ENCODE measurements around the gene TTLL1. TPM values are rescaled to one million over a fixed set of nuclear protein-coding genes. Genes with fewer than 3 reads are reported as not detected.

Gene TTLL1
- total RNA-seq, 2 experiments from 2014 or later: 4.2 to 6.0 TPM

DNA sequence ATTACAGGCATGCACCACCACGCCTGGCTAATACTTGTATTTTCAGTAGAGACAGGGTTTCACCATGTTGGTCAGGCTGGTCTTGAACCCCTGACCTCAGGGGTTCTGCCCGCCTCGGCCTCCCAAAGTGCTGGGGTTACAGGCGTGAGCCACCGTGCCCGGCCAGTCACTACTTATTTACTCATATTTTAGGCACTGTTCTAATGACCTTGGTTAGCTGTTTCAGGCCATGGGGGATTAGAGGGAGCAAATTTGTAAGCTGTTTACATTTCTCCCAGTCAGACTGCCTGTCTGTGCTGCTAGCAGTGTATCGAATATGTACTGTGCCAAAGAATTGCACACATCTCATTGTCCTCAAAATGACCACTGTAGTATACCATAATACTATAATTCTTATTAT is 41.6 kb downstream of the TTLL1 start:
- ChIA-PET POLR2A (no interaction called here), CTCF (interaction anchor here (1.4 kb wide), 1 partner anchor 13 kb away, joined by 5 read pairs; no protein-coding TSS in a partner anchor)
- H3K27me3 Mint-ChIP-seq: no peaks in the 10 kb centered on the region
- no peaks in the 10 kb centered on the region for H3K36me3 Mint-ChIP-seq (ENCODE audit: low read depth)
- no peak overlapping the region for H3K4me3 Mint-ChIP-seq
- TF ChIP-seq, protein P1, sequence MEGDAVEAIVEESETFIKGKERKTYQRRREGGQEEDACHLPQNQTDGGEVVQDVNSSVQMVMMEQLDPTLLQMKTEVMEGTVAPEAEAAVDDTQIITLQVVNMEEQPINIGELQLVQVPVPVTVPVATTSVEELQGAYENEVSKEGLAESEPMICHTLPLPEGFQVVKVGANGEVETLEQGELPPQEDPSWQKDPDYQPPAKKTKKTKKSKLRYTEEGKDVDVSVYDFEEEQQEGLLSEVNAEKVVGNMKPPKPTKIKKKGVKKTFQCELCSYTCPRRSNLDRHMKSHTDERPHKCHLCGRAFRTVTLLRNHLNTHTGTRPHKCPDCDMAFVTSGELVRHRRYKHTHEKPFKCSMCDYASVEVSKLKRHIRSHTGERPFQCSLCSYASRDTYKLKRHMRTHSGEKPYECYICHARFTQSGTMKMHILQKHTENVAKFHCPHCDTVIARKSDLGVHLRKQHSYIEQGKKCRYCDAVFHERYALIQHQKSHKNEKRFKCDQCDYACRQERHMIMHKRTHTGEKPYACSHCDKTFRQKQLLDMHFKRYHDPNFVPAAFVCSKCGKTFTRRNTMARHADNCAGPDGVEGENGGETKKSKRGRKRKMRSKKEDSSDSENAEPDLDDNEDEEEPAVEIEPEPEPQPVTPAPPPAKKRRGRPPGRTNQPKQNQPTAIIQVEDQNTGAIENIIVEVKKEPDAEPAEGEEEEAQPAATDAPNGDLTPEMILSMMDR (IDR thresholded peaks at IDR 0.05): no peak
- DNase-seq: no peak
- intact Hi-C loops (cut with micrococcal nuclease): no loop called here
- H3K4me1 Mint-ChIP-seq (ENCODE audit: low read depth): no peaks in the 10 kb centered on the region
- H3K9me3 Mint-ChIP-seq: no peaks in the 10 kb centered on the region
- no peak overlapping the region for H3K27ac Mint-ChIP-seq
- no peak for ATAC-seq

DNA sequence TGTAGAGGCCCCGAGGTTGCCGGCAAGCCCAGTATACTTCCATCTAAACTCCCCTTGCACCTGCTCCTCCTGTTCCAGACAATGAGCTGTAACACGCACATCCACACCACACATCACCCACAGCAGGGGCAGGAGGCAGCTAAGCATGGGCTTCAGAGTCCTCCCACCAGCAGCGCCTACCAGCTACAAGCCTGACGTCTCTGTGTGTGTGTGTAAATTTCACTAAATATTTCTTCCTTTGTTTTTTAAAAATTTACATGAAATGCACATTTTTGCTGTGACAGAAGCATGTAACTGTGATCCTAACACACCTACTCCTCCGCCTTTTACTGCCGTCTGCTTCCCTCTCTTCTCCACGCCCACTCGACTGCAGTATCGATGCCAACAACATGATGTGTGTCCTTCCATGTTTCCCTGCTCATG is 44.9 kb downstream of the TTLL1 start:
- ATAC-seq (no peak), DNase-seq (no peak)
- no peaks in the 10 kb centered on the region for H3K27me3 Mint-ChIP-seq
- no peak overlapping the region for H3K4me3 Mint-ChIP-seq
- TF ChIP-seq, protein P1 (IDR thresholded peaks at IDR 0.05): no peak
- POLR2A ChIA-PET: no interaction called here
- CTCF ChIA-PET: interaction anchor here (1.7 kb wide), 1 partner anchor 16 kb away, joined by 4 read pairs; no protein-coding TSS in a partner anchor
- no peaks in the 10 kb centered on the region for H3K36me3 Mint-ChIP-seq (ENCODE audit: low read depth)
- H3K9me3 Mint-ChIP-seq: no peaks in the 10 kb centered on the region
- H3K4me1 Mint-ChIP-seq (ENCODE audit: low read depth): no peaks in the 10 kb centered on the region
- intact Hi-C loops (cut with micrococcal nuclease): no loop called here
- H3K27ac Mint-ChIP-seq: no peak overlapping the region

DNA sequence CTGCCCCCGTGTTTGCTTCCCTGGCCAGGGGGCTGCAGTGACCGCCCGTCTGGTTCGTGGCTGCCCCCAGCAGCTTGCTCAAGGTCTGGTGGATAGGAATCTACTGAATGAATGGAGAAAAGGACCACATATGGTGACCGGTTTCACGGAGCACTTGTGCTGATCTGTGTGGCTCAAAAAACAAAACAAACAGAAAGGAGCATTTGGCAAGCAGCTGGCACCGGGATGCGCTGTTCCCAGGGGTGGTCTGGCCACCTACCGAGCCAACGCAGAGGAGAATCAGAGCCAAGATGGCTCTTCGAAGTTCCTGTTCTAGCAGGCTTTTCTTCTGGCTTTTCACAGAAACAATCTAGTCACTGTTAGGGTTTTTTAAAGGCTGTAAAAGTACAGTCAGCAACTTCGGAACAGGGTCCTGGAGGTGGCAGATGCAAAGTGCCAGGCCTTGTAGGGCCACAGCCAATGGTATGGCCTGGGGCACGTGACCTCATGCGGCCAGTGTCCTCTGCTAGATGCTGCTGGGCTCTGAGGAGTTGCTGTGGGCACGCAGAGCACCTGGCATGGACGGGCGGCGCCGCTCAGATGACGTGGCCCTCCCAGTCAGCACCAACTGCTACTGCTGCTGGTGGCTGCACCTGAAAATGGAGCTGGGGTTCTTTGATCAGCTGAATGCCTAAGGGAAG is 47.0 kb downstream of the TTLL1 start:
- Mint-ChIP-seq H3K4me1 (ENCODE audit: low read depth) (no peaks in the 10 kb centered on the region), H3K4me3 (no peak overlapping the region), H3K27ac (no peak overlapping the region), H3K27me3 (no peaks in the 10 kb centered on the region), H3K36me3 (ENCODE audit: low read depth) (no peaks in the 10 kb centered on the region), H3K9me3 (no peaks in the 10 kb centered on the region)
- ChIA-PET POLR2A (no interaction called here), CTCF (no interaction called here)
- TF ChIP-seq, protein P1 (IDR thresholded peaks at IDR 0.05): no peak
- ATAC-seq: no peak
- DNase-seq: no peak
- intact Hi-C loops (cut with micrococcal nuclease): no loop called here

DNA sequence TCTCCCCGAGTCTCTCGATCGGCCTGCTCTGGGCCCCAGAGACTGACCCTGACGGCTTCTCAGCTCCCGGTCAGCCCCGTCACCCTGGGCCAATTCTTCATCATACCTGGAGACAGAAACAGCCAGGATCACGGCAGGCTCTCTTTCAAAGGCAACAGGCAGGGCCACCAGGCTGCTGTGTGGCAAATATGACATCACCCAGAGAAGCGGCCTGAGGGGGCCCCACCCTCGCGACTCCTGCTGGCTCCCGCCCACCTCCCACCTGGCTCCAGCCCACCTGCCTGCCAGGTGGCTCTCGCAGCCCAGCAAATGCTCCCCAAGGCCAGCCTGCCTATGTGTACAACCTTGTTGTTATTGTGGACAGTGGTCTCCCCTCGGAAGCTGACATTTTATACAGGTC is 49.4 kb downstream of the TTLL1 start:
- ATAC-seq (no peak), DNase-seq (no peak)
- CTCF ChIA-PET: no interaction called here
- Mint-ChIP-seq H3K4me1 (ENCODE audit: low read depth) (no peaks in the 10 kb centered on the region), H3K27ac (no peak overlapping the region), H3K27me3 (no peaks in the 10 kb centered on the region), H3K36me3 (ENCODE audit: low read depth) (no peaks in the 10 kb centered on the region), H3K4me3 (no peak overlapping the region), H3K9me3 (no peaks in the 10 kb centered on the region)
- POLR2A ChIA-PET: no interaction called here
- intact Hi-C loops (cut with micrococcal nuclease): no loop called here
- TF ChIP-seq, protein P1 (IDR thresholded peaks at IDR 0.05): no peak

DNA sequence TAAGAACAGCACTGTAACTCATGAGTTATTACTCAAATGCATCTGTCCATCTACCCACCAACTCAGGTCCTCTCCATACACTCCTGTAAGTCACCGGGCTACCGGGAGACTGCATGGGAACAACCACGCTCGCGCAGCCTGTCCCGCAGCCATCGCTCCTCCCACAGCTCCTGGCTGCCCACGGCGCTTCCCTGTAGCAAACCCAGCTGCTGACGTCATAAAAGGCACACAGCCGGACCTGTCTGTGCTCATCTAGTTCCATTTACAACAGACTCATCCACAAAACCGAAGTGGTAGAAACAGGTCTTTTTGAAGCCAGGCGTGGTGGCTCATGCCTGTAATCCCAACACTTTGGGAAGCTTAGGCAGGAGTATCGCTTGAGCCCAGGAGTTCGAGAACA is 50.9 kb downstream of the TTLL1 start:
- Mint-ChIP-seq H3K27ac (no peak overlapping the region), H3K36me3 (ENCODE audit: low read depth) (no peaks in the 10 kb centered on the region), H3K4me3 (no peak overlapping the region), H3K9me3 (no peaks in the 10 kb centered on the region), H3K27me3 (no peaks in the 10 kb centered on the region), H3K4me1 (ENCODE audit: low read depth) (peaks cover 4% of the 10 kb centered on the region)
- ChIA-PET POLR2A (no interaction called here), CTCF (no interaction called here)
- TF ChIP-seq, protein P1 (IDR thresholded peaks at IDR 0.05): no peak
- DNase-seq: no peak
- ATAC-seq: no peak
- intact Hi-C loops (cut with micrococcal nuclease): no loop called here
